Vagina (tissue), 2 donors: Measurements from ENCODE around the gene IQCF5. TPM values are rescaled to one million over a fixed set of nuclear protein-coding genes. Genes with fewer than 3 reads are reported as not detected.

ENCODE experiments used
- DNase-seq, 2 donors: peaks; one replicate each; pipeline ENCODE4 v3.0.0-alpha.2; 2017; ENCODE audit errors: extremely low spot score in 2 of 2
- H3K27ac ChIP-seq: fragments of 200-600 bp; sonication (generic); one replicate; pipeline ENCODE4 v1.5.1; 2019
- H3K27me3 ChIP-seq: fragments of 200-600 bp; sonication (generic); one replicate; pipeline ENCODE4 v1.5.1; 2019
- H3K36me3 ChIP-seq, 2 donors: fragments of 200-600 bp; sonication (generic); one replicate each; pipeline ENCODE4 v1.5.1; 2017 to 2019
- H3K4me1 ChIP-seq: fragments of 200-600 bp; sonication (generic); one replicate; pipeline ENCODE4 v1.5.1; 2019
- H3K4me3 ChIP-seq, 2 donors: fragments of 200-600 bp; sonication (generic); 1 replicate in 1 of 2; 2 replicates in 1 of 2; pipeline ENCODE4 v1.5.1; 2016 to 2019
- H3K9me3 ChIP-seq: fragments of 200-600 bp; sonication (generic); one replicate; pipeline ENCODE4 v1.5.1; 2019
- POLR2A ChIP-seq, 2 donors: fragments of 450-650 bp; IDR thresholded peaks; one replicate each; pipeline ENCODE4 v1.6.1; 2017; ENCODE audit warnings: antibody characterized with exemption in 2 of 2, mild to moderate bottlenecking in 2 of 2, moderate library complexity in 2 of 2
- POLR2AphosphoS5 ChIP-seq, 2 donors: sonication (generic); formaldehyde crosslinking; IDR thresholded peaks; one replicate each; pipeline ENCODE4 v1.9.0; 2017; ENCODE audit warnings: antibody characterized with exemption in 2 of 2, mild to moderate bottlenecking in 2 of 2, low read depth in 1 of 2; ENCODE audit not compliant: insufficient read depth in 1 of 2
- intact Hi-C: fragments of 100-400 bp; cut with DNase I; formaldehyde crosslinking; loops from one replicate; pipeline ENCODE4 v1.15.1; 2023
- small RNA-seq: library from RNA; depleted of rRNA; stranded (forward); fragments of <200 nt; gene quantifications from one replicate; pipeline ENCODE3, GENCODE V24; 2016
- total RNA-seq: library from RNA; depleted of rRNA; stranded (reverse); fragments of >200 nt; gene quantifications from one replicate; pipeline ENCODE4 v1.2.3, GENCODE V29; 2016
- TF ChIP-seq, protein P1 (sequence below), 3 experiments: fragments of 450-650 bp in 2 of 3; fragments of 200-600 bp in 1 of 3; sonication (generic) in 1 of 3; IDR thresholded peaks; one replicate each; pipeline ENCODE4 v1.5.1; 2017 to 2019; ENCODE audit warnings: antibody characterized with exemption in 3 of 3, mild to moderate bottlenecking in 2 of 3, moderate library complexity in 2 of 3

IQCF5 gene
- total RNA-seq, 1 donor from 2014 or later: not detected

- no peaks in the 10 kb centered on the region for H3K4me1 ChIP-seq
- no peak overlapping the region for H3K27ac ChIP-seq
- H3K27me3 ChIP-seq: no peaks in the 10 kb centered on the region
- H3K36me3 ChIP-seq: no peaks in the 10 kb centered on the region
- DNase-seq: no peak
- H3K4me3 ChIP-seq: no peak overlapping the region
- no peaks in the 10 kb centered on the region for H3K9me3 ChIP-seq
- intact Hi-C loops: no loop called here
- TF ChIP-seq POLR2AphosphoS5 (IDR thresholded peaks at IDR 0.05; ENCODE audit: insufficient read depth in 1 of 2, low read depth in 1 of 2) (no peak), POLR2A (IDR thresholded peaks at IDR 0.05) (no peak)
- TF ChIP-seq, protein P1, sequence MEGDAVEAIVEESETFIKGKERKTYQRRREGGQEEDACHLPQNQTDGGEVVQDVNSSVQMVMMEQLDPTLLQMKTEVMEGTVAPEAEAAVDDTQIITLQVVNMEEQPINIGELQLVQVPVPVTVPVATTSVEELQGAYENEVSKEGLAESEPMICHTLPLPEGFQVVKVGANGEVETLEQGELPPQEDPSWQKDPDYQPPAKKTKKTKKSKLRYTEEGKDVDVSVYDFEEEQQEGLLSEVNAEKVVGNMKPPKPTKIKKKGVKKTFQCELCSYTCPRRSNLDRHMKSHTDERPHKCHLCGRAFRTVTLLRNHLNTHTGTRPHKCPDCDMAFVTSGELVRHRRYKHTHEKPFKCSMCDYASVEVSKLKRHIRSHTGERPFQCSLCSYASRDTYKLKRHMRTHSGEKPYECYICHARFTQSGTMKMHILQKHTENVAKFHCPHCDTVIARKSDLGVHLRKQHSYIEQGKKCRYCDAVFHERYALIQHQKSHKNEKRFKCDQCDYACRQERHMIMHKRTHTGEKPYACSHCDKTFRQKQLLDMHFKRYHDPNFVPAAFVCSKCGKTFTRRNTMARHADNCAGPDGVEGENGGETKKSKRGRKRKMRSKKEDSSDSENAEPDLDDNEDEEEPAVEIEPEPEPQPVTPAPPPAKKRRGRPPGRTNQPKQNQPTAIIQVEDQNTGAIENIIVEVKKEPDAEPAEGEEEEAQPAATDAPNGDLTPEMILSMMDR (IDR thresholded peaks at IDR 0.05): no peak
Observed at GRCh38 chr3:51830836-51831385, 44.5 kb downstream of the IQCF5 start.

DNA sequence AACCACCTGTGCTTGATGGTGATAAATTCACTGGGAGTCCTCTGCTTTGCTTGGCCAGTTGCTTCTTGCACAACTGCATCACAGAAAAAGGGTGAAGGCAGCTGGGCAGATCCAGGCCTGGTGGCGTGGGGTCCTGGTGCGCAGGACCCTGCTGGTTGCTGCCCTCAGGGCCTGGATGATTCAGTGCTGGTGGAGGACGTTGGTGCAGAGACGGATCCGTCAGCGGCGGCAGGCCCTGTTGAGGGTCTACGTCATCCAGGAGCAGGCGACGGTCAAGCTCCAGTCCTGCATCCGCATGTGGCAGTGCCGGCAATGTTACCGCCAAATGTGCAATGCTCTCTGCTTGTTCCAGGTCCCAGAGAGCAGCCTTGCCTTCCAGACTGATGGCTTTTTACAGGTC lies 45.1 kb downstream of the IQCF5 start:
- H3K27me3 ChIP-seq: no peaks in the 10 kb centered on the region
- H3K9me3 ChIP-seq: no peaks in the 10 kb centered on the region
- H3K27ac ChIP-seq: no peak overlapping the region
- TF ChIP-seq POLR2AphosphoS5 (IDR thresholded peaks at IDR 0.05; ENCODE audit: insufficient read depth in 1 of 2, low read depth in 1 of 2) (no peak), POLR2A (IDR thresholded peaks at IDR 0.05) (no peak)
- TF ChIP-seq, protein P1 (IDR thresholded peaks at IDR 0.05): no peak
- H3K4me3 ChIP-seq: no peak overlapping the region
- no peaks in the 10 kb centered on the region for H3K36me3 ChIP-seq
- no peak for DNase-seq
- H3K4me1 ChIP-seq: no peaks in the 10 kb centered on the region
- intact Hi-C loops: no loop called here

DNA sequence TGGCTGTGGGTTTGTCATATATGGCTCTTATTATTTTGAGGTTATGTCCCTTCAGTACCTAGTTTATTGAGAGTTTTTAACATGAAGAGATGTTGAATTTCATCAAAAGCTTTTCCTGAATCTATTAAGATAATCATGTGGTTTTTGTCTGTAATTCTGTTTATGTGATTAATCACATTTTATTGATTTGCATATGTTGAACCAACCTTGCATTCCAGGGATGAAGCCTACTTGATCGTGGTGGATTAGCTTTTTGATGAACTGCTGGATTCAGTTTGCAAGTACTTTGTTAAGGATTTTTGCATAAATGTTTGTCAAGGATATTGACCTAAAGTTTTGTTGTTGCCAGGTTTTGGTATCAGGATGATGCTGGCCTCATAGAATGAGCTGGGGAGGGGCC lies 47.1 kb downstream of the IQCF5 start:
- no peaks in the 10 kb centered on the region for H3K36me3 ChIP-seq
- no peak for DNase-seq
- H3K27me3 ChIP-seq: no peaks in the 10 kb centered on the region
- intact Hi-C loops: no loop called here
- no peak overlapping the region for H3K27ac ChIP-seq
- H3K4me1 ChIP-seq: no peaks in the 10 kb centered on the region
- TF ChIP-seq POLR2A (IDR thresholded peaks at IDR 0.05) (no peak), POLR2AphosphoS5 (IDR thresholded peaks at IDR 0.05; ENCODE audit: insufficient read depth in 1 of 2, low read depth in 1 of 2) (no peak)
- TF ChIP-seq, protein P1 (IDR thresholded peaks at IDR 0.05): no peak
- H3K4me3 ChIP-seq: no peak overlapping the region
- no peaks in the 10 kb centered on the region for H3K9me3 ChIP-seq

Small RNAs within 50 kb of the gene (small RNA-seq; reads per million reads assigned to genes)
- not detected for gene RN7SL504P

Other genes with a start within 250 kb of the IQCF5 start
- 66.8 TPM for gene TEX264, start 204.3 kb downstream of the IQCF5 start, total RNA-seq
- not detected for gene GRM2, start 168.5 kb downstream of the IQCF5 start, total RNA-seq
- not detected for gene IQCF6, start 96.4 kb downstream of the IQCF5 start, total RNA-seq
- not detected for gene IQCF2, start 14.0 kb downstream of the IQCF5 start, total RNA-seq
- gene IQCF1, start 27.8 kb upstream of the IQCF5 start, total RNA-seq: not detected
- gene RRP9, start 66.3 kb upstream of the IQCF5 start, total RNA-seq: 12.5 TPM
- gene PARP3, start 66.8 kb upstream of the IQCF5 start, total RNA-seq: 20.6 TPM
- gene GPR62, start 79.8 kb upstream of the IQCF5 start, total RNA-seq: not detected
- gene PCBP4, start 91.9 kb upstream of the IQCF5 start, total RNA-seq: 36.6 TPM
- 46.9 TPM for gene ABHD14B, start 98.4 kb upstream of the IQCF5 start, total RNA-seq
- gene ABHD14A, start 99.5 kb upstream of the IQCF5 start, total RNA-seq: 31.9 TPM
- 29.7 TPM for gene ACY1, start 107.9 kb upstream of the IQCF5 start, total RNA-seq
- 1,678 TPM for gene RPL29, start 120.3 kb upstream of the IQCF5 start, total RNA-seq
- gene DUSP7, start 181.0 kb upstream of the IQCF5 start, total RNA-seq: 59.9 TPM